Activated CD8-positive, alpha-beta memory T cell treated with anti-CD3 and anti-CD28 coated beads for 36 hours (primary cell): ENCODE measurements around the gene TMEM72. TPM values are rescaled to one million over a fixed set of nuclear protein-coding genes. Genes with fewer than 3 reads are reported as not detected.

ENCODE experiments used
- CTCF ChIA-PET: fragments of 350-600 bp; sonication (Branson Sonifier 250); formaldehyde crosslinking; loops from one replicate; lab custom pipeline; 2021; ENCODE audit warnings: antibody characterized with exemption; lab: Charles Lee
- POLR2A ChIA-PET: fragments of 350-600 bp; sonication (Branson Sonifier 250); formaldehyde crosslinking; loops from one replicate; lab custom pipeline; 2021; ENCODE audit warnings: antibody characterized with exemption; lab: Charles Lee
- total RNA-seq, 2 experiments: library from RNA; stranded (reverse); gene quantifications; one replicate each; pipeline ENCODE4 v1.2.3, GENCODE V29; 2021

Gene TMEM72
- total RNA-seq, 2 experiments from 2014 or later = not detected

DNA sequence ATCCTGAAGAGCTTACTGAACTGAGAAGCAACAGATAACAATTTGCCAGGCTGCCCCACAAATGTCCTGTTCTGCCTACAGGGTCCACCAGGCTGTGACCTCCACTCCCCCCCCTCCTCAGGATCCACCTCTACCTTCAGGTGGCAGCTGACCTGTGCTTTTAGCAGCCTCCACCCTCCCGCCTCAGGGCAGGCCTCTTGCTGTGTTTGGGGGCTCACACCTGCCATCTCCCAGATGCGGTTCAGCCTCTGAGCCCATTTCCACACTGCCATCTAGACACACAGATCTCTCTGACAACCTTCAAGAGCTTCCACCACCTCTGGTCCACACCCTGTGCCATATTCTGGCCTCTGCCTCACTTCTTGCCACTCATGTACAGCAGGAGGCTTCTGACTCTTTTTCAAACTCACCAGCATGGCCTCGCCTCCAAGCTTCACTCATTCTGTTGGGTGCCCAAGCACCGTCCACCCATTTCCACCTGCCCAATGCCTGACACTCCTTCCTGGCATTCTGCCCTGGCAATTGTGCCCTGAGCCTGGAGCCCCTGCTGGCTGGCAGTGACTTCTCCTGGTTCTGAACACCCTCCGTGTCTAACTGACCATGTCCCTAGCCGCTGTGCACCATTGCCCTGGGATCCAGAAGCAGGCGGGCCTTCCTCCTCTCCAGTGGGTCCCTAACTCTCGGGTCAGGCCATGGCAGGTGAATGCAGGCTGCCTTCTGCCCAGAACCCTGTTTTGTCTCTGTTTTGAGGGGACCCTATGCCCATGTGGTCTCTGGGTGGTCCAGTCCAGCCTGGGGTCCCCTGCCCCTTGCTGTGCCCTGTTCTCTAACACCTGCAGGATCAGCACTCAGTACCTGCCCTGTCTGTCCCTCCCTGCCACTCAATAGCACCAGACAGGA, 18.5 kb downstream of the TMEM72 start:
- POLR2A ChIA-PET = no interaction called here
- CTCF ChIA-PET = no interaction called here

DNA sequence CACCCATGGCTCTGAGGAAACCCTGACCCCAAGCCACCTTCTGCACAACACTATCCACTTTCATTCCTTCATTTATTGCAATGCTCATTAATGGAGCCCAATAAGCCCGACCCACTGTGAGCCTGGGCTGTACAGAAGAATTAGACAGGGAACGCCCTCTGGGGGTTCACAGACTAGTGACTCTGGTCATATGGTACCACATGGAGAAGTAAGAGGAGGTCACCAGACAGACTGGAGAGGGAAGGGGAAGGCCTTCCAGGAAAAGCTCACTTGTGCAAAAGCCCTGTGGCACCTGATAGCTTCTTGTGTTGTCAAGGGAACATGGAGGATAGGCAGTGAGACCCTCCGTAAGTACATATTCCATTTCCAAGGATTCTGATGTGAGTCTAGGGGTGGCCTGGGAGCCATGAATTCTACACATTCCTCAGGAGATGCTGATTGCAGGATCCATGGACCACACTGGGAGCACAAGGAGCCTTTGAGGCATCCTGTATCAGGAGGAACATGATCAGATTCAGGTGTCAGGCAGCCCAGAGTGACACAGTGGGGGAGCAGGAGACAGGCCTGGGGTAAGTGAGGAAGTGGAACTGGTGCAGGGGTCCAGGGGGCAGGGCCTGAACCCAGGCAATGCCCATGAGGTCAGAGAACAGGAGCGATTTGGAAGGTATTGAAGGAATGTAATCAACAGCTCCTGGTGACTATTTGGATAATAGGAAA, 19.9 kb downstream of the TMEM72 start:
- CTCF ChIA-PET = interaction anchor here (2.9 to 3.4 kb wide), 2 partner anchors 43 to 47 kb away, joined by 7 to 42 read pairs; partner anchors contain the start of gene DEPP1

DNA sequence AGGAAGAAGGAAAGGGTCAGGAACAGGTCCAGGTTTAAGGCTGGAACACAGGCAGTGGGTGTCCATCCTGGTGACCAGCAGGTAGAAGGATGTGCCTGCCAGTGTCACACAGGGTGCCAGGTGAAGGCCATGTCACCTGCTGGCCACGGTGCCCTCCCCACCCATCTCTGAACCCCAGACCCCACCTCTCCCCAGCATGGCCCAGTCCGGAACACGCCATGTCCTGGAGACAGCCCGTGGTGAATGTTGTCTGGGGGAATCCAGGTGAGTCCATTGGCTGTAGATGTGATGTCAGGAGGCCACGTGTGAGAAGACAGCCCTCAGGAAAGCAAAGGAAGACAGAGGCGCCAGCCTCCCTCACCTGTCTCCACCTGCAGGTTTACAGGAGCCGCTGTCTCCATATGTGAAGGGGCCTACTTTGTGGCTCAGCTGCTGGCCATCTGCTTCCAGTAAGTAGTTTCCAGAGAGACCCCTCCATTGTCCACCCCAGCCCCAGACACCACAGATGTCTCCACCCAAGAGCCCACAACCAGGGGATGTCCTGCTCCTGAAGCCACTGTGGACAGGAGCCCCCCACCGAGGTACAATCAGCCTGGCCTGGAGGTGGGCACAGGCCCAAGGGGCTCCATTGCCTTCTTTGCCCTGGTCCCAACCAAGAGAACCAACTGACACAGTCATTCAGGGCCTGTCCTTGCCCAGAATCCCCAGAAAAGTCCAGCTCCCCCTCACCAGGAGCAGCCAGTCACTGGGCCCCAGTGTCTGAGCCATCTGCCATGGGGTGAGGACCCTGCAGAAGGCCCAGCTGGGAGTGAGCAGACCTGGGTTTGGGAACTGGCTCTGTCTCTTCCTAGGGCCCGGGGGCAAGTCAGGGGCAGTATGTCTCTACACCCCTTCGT, 20.7 kb downstream of the TMEM72 start:
- CTCF ChIA-PET = interaction anchor here (1.2 to 3.4 kb wide), 8 partner anchors 15 to 46 kb away, joined by 3 to 42 read pairs (median 6); partner anchors contain the start of genes DEPP1 and RASSF4
- POLR2A ChIA-PET = no interaction called here

More for the DNA sequence above, 19.9 kb downstream of the TMEM72 start:
- POLR2A ChIA-PET = no interaction called here

DNA sequence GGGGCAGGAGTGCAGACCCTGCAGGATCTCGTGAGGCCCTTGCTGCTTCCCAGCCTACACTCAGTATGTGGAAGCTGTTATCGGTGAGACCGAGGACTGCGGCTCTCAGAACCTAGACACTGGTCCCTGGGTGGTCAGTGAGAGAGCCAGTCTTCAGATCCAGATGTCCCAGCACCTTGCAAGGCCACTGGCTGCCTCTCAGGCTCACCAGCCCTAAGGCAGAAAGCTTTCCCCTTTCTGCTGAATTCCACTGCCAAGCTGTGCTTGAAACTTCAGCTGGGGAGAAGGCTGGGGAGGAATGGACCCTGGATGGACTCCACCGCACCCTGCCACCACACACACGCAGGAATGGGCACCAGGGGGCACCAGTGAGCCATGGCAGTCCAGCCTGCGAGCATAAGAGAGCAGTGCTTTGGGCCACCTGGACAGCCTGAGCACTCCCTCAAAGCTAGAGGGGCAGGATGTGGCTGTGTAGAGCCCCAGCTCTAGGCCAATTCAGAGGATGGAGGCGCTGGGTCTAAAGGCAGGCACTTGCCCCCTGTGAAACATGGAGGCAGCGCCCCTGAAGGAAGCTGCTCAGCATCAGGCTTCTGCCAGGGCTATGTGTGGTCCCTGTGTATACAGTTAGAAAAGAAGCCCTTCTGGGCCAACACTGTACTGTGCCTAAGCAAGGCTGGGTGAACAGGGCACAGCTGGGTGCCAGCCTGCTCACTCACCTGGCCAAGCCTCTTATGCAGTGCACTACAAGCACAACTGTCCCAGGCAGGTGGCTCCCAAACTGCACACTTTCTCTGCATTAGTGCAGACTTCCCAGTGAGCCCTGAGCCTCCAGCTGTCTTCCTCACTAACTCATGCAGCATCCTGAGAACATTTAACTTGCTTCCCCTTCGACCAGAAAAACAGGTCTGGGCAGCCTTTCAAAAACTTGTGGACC, 21.6 kb downstream of the TMEM72 start:
- ChIA-PET POLR2A (no interaction called here), CTCF (interaction anchor here (0.6 to 3.4 kb wide), 12 partner anchors 9 to 45 kb away, joined by 3 to 42 read pairs (median 6); partner anchors contain the start of genes DEPP1 and RASSF4)

DNA sequence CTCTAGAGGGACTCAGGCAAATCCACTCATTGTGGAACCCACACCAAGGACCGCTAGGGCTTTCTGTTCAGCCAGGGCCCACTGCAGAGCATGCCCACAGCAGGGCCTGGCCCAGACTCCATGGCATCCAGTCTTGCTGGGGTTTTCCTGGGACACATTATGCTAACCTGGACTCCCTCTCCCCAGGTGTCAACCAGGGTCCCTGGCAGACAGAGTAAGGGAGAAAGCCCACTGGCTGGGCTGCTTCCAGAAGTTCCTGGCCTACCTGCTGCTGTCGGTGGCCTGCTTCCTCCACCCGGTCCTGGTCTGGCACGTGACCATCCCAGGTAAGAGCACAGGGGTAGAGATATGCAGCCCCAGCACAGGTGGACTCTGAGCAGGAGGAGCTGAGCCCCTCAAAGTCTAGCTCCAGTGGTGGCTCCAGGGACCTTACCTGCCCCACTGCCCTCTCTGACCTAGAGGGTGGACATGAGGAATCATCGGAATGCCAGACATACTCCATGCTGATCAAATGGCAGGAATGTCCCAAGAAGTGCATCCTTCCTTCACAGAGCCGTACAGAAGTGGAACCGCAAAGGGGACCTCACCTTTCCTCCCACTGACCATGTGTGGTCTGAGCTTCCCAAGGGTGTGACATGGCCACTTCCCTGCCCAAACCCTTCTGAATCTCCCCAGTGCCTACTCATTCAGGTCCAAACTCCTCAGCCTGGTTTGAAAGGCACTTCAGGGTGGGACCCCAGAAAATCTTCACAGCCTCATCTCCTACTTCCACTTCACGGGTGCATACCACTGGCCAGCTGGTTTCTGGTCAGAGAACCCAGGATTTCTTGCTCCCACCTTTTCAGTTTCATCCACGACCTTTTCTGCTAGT, 22.5 kb downstream of the TMEM72 start:
- ChIA-PET POLR2A (no interaction called here), CTCF (interaction anchor here (0.6 to 3.4 kb wide), 12 partner anchors 8 to 44 kb away, joined by 3 to 42 read pairs (median 6); partner anchors contain the start of genes DEPP1 and RASSF4)

GRCh38 chr10:44934416-44935200, 23.5 kb downstream of the TMEM72 start:
- CTCF ChIA-PET = interaction anchor here (3.4 kb wide), 1 partner anchor 43 kb away, joined by 42 read pairs; the partner anchor contains the start of gene DEPP1
- POLR2A ChIA-PET = no interaction called here

- ChIA-PET CTCF (no interaction called here), POLR2A (no interaction called here)
Measured at GRCh38 chr10:44935201-44935965, 24.2 kb downstream of the TMEM72 start.

DNA sequence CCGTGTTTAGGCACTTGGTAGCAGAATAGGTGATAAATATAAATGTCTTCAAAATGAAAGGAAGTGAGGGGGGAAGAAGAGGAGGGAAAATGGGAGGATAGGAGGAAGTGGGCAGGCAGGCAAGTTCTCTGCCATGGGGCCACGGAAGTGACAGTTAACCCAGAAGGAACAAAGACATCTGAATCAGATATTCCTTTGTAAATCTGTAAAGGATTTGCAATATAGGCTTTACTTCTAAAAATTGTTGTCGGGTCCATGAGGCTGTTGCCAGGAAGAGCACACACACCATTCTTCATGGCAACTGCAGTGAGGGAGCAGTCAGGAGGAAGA, 24.8 kb downstream of the TMEM72 start:
- CTCF ChIA-PET = no interaction called here
- POLR2A ChIA-PET = no interaction called here

- ChIA-PET CTCF (no interaction called here), POLR2A (no interaction called here)
Measured at GRCh38 chr10:44936314-44936975, 25.3 kb downstream of the TMEM72 start.

DNA sequence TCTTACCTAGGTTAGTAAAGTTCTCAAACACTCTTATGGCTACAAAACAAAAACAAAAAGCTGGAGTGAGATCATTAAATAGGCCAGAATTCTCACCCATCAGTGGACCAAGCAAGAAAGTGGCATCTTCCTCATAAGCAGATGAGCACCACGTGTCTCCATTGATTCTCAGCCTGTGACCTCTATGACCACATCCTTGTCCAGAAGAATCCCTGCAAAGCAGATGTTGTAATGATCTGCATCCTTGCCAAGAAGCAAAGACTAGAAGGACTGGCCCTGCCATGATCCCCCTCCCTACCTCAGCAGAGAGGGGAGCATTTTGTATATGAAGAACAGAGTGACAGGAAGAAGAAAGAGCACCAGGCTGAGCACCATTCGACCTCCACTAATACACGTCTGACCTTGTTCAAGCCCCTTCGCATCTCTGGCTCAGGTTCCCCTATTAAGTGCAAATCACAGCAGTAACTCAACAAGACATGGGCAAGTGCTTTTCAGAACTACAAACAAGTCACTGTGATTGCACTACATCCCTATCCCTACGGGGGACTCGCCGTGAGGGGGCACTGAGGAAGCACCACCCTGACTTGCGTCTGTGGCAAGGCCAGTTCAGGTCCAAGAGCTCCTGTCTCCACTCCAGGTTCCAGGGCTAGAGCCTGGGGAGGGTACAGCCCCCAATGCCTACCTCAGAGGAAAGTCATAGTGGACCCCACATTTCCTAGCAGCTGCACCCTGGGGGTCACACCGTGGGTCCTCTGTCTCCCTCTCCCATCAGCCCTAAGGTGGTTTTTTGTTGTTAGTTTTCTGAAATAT, 26.3 kb downstream of the TMEM72 start:
- ChIA-PET CTCF (no interaction called here), POLR2A (no interaction called here)

DNA sequence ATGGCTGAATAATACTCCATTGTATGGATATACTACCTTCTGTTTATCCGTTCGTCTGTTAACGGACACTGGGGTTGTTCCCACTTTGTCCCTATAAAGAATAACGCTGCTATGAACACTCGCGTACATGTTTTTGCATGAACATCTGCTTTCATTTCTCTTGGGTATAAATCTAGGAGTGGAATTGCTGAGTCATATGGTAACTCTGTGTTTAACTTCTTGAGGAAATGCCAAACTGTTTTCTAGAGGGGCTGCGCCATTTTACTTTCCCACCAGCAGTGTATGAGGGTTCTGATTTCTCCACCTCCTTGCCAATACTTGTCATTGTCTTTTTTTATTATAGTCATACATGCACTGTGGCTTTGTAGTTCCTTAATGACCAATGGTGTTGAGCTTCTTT, 27.8 kb downstream of the TMEM72 start:
- ChIA-PET POLR2A (interaction anchor here (0.7 kb wide), 1 partner anchor 1783 kb away, joined by 5 read pairs; no protein-coding TSS in a partner anchor), CTCF (no interaction called here)

DNA sequence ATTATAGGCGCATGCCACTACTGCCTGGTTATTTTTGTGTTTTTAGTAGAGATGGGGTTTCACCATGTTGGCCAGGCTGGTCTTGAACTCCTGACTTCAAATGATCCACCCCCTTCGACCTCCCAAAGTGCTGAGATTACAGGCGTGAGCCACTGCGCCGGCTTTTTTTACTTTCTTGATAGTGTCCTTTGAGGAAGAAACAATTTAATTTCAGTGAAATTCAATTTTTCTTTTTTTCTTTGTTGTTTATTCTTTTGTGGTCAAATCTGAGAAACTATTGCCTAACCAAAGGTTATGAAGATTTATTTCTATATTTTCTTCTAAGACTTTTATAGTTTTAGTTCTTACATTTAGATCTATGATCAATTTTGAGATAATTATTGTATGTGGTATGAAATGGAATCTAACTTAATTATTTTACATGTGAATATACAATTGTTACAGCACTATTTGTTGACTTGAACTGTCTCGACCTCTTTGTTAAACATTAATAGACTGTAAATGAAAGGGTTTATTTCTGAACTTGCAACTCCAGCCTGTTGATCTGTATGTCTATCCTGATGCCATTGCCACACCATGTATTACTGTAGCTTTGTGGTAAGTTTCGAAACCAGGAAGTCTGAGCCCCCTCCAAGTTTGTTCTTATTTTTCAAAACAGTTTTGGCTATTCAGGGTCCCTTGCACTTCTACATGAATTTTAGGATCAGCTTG, 28.7 kb downstream of the TMEM72 start:
- CTCF ChIA-PET = interaction anchor here (0.7 kb wide), 1 partner anchor 939 kb away, joined by 4 read pairs; no protein-coding TSS in a partner anchor

GRCh38 chr10:44944354-44944753, 33.2 kb downstream of the TMEM72 start:
- ChIA-PET POLR2A (no interaction called here), CTCF (no interaction called here)

More for the DNA sequence above, 28.7 kb downstream of the TMEM72 start:
- POLR2A ChIA-PET = no interaction called here

GRCh38 chr10:44946205-44946604, 35.1 kb downstream of the TMEM72 start:
- ChIA-PET POLR2A (no interaction called here), CTCF (interaction anchor here (3.2 kb wide), 1 partner anchor 13 kb away, joined by 11 read pairs; no protein-coding TSS in a partner anchor)
